IPS-11a (cell line): ENCODE measurements around the gene PTER.

Source experiments
- H3K4me3 ChIP-seq: one replicate; pipeline ENCODE4 v1.5.1; 2013; ENCODE audit warnings: low read depth, low read length, control low read depth

PTER gene

GRCh38 chr10:16436758-16437539 is at the start of gene PTER:
Gene PTER, plus strand, starts transcription at chr10:16437010. Its CDS starts 47,375 bp downstream, at chr10:16484385.
- peak within 1 kb of the TSS; percentile 39 for H3K4me3 ChIP-seq

- no peak overlapping the region for H3K4me3 ChIP-seq
Measured at GRCh38 chr10:16392531-16393069, 44.2 kb upstream of the PTER start.

- no peak overlapping the region for H3K4me3 ChIP-seq
Measured at GRCh38 chr10:16393271-16393858, 43.4 kb upstream of the PTER start.

GRCh38 chr10:16401416-16401815 is 35.4 kb upstream of the PTER start:
- H3K4me3 ChIP-seq, result no peak overlapping the region

GRCh38 chr10:16408379-16408778 is 28.4 kb upstream of the PTER start:
- H3K4me3 ChIP-seq, result no peak overlapping the region

GRCh38 chr10:16417341-16417740 is 19.5 kb upstream of the PTER start:
- H3K4me3 ChIP-seq, result no peak overlapping the region

GRCh38 chr10:16423599-16423998 is 13.2 kb upstream of the PTER start:
- H3K4me3 ChIP-seq, result no peak overlapping the region

- H3K4me3 ChIP-seq, result no peak overlapping the region
Measured at GRCh38 chr10:16425449-16425848, 11.4 kb upstream of the PTER start.

- H3K4me3 ChIP-seq, result no peak overlapping the region
Measured at GRCh38 chr10:16429539-16429938, 7.3 kb upstream of the PTER start.

- peak overlapping the region; percentile 10 for H3K4me3 ChIP-seq
Measured at GRCh38 chr10:16436367-16436757, 448 bp upstream of the PTER start.

GRCh38 chr10:16437540-16437894 is 707 bp downstream of the PTER start:
- H3K4me3 ChIP-seq, result no peak overlapping the region

GRCh38 chr10:16439295-16439694 is 2.5 kb downstream of the PTER start:
- H3K4me3 ChIP-seq, result no peak overlapping the region

- no peak overlapping the region for H3K4me3 ChIP-seq
Measured at GRCh38 chr10:16440396-16441133, 3.8 kb downstream of the PTER start.

- no peak overlapping the region for H3K4me3 ChIP-seq
Measured at GRCh38 chr10:16441173-16441840, 4.5 kb downstream of the PTER start.

GRCh38 chr10:16442914-16443313 is 6.1 kb downstream of the PTER start:
- H3K4me3 ChIP-seq, result no peak overlapping the region

GRCh38 chr10:16445770-16446469 is 9.1 kb downstream of the PTER start:
- H3K4me3 ChIP-seq, result no peak overlapping the region

- H3K4me3 ChIP-seq, result no peak overlapping the region
Measured at GRCh38 chr10:16449454-16449853, 12.6 kb downstream of the PTER start.

- H3K4me3 ChIP-seq, result no peak overlapping the region
Measured at GRCh38 chr10:16458166-16458955, 21.6 kb downstream of the PTER start.

- H3K4me3 ChIP-seq, result no peak overlapping the region
Measured at GRCh38 chr10:16459423-16459939, 22.7 kb downstream of the PTER start.

GRCh38 chr10:16466001-16466400 is 29.2 kb downstream of the PTER start:
- no peak overlapping the region for H3K4me3 ChIP-seq
